ENCODE measurements around the gene SETD6.
"Not testable (repeated sequence)": the region's sequence is repeated elsewhere in the genome, so short reads cannot be mapped to it uniquely, and the experiment has no call there.

Gene SETD6

GRCh38 chr16:58515125-58515870, at the start of gene SETD6:
SETD6 (plus strand) TSS chr16:58515517; CDS start chr16:58515538, 21 bp downstream.
- DNase-seq (ENCODE audit: low read depth): peak; percentile 65

DNA sequence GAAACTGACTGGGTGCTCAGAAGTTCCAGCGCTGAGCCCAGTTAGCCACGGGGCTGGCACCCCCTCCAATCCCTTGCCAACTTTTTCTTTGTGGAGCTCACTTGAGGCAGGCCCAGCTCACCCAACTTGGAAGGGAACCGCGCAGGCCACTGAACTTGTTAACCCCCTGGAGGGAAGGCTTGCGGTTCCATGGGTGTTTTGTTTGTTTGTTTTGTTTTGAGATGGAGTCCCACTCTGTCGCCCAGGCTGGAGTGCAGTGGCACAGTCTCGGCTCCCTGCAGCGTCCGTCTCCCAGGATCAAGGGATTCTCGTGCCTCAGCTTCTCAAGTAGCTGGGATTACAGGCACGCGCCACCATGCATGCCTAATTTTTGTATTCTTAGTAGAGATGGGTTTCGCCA, 49.5 kb upstream of the SETD6 start:
- DNase-seq (ENCODE audit: low read depth): no peak

DNA sequence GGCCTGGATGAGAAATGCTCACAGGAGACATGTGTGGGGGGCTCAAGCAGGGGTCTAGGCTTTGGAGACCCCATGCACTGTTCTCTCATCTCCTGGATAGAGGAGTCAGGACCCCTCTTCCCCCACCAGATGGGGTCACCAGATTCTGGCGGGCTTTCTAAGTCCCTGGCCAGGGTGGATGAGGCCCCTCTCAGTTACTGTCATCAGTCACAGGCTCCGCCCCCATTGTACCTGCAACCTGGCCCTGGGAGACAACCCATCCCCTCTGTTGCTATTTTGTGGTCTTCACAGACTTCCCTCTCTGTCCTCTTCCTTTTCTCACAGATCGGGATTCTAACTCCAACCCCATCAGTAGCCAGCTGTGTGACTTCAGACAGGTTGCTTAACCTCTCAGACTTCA, 48.9 kb upstream of the SETD6 start:
- no peak for DNase-seq (ENCODE audit: low read depth)

DNA sequence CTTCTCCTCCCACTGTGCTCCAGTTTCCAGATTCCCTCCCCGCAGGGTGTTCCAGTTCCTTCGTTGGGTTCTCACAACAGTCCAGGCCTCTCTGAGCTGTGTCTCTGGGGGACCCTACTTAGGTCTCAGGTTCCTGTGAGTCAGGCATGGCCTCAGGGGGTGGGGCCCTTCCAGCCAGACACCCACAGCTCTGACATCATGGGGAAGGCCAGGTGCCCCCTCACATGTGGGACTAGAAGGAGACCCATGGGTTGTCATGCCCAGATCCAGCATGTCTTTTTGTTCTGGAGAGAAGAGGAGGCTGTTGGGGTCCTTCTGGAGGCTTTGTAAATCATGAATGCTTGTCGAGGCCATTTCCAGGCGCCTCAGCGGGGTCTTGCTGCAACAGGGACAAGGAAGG, 47.4 kb upstream of the SETD6 start:
- DNase-seq (ENCODE audit: low read depth): no peak

- DNase-seq (ENCODE audit: low read depth): no peak
Measured at GRCh38 chr16:58471209-58471975, 43.9 kb upstream of the SETD6 start.

- DNase-seq (ENCODE audit: low read depth): no peak
Measured at GRCh38 chr16:58472266-58472665, 43.1 kb upstream of the SETD6 start.

DNA sequence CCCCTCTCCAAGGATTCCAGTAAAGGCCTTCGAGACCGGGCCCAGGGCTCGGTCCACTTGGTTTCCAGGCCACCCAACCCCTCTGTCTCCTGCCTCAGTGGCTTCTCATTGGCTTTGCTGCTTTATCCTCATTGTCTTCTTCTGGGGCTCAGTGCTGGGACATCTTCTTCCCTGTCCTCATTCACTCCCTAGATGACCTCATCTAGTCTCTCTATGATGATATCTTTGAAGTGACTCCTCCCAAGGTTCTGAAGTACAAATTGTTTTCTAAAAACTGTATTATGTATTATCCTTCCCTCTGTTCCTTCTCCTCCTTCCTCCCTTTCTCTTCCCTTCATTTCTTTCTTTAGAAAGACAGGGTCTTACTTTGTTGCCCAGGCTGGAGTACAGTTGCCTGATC, 42.5 kb upstream of the SETD6 start:
- DNase-seq (ENCODE audit: low read depth): no peak

DNA sequence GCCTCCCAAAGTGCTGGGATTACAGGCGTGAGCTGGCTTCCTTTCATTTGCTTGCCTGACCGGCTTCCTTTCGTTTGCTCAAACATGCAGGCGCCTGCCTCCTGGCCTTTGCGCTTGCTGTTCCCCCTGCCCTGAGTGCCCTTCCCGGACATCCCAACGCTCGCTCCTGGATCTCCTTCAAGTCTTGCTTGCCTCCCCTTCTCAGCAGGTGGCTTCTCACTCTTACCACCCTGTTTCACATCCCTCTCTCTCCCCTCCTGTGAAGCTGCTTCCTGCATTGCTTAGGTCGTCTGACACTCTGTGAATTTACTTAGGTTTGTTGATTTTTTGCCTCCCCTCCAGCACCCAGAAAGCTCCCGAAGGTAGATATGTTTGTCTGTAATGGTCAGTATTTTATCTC, 41.0 kb upstream of the SETD6 start:
- no peak for DNase-seq (ENCODE audit: low read depth)

DNA sequence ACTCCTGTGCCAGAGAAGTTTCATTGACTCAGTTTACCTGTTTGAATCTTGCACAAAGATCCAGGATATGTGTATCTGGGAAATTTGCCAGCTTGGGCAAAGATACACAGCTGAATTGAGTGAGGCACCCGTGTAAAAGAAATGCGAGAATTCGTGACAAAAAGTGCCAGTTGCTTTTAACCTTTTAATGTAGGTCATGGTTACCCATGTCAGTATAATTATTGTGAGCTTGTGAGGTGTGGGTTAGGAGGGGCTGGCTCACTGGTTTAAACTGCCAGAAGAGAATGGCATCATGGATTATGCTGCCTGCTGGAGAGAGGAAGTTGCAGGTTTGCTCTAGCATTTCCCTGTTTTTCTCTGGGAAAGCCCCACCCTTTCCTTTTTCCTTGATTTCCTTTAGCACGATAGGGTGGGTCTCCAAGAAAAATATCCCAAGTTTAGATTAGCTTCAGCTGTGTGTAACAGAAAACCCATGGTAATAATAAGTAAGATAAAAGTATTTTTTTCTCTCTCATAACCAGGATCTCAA, 40.2 kb upstream of the SETD6 start:
- DNase-seq (ENCODE audit: low read depth): no peak

GRCh38 chr16:58476791-58477190, 38.5 kb upstream of the SETD6 start:
- DNase-seq (ENCODE audit: low read depth): no peak

DNA sequence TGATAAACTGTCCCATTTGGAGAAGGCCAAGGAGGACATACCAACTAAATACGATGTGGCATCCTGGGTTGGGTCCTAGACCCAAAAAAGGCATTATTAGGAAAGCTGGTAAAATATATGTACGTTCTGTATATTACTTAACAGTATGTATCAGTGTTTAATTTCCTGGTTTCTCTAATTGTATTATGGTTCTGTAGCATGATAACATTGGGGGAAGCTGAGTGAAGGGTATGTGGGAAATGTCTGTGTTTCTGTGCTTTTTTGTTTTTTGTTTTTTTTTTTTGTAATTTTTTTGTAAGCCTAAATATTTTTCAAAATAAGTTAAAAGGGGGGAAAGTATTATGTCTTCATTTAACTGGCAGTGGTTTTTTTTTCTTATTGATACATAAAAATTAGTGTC, 36.9 kb upstream of the SETD6 start:
- DNase-seq (ENCODE audit: low read depth): no peak

DNA sequence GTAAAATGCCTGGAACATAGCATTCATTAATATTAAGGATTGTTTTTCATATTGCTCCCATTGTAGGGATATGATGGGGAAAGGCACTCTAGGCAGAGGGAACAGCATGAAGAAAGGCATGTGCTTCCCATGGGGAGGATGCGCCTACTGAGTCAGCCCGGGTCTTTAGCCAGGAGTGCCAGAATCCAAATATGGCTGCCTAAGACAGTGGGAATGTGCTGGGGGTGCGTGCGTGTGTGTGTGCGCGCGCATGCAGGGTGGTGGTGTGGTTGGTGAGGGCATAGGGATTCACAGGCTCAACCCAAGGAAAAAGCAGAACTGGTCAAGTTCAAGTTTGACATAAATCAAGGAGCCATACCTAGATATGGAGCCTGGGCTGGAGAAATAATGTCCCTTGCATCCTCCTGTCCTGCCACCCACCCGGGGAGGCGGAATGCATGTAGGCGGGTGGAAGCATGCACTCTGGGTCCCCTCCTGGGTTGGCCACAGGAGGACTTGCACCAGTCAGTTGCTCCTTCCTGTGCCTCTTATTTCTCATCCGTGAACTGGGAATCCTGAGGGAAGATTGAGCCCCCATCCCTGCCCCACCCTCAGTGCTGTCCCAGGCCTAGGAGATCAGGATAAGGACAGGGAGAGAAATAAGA, 34.0 kb upstream of the SETD6 start:
- no peak for DNase-seq (ENCODE audit: low read depth)

- no peak for DNase-seq (ENCODE audit: low read depth)
Measured at GRCh38 chr16:58481931-58482330, 33.4 kb upstream of the SETD6 start.

- DNase-seq (ENCODE audit: low read depth): no peak
Measured at GRCh38 chr16:58485184-58485887, 30.0 kb upstream of the SETD6 start.

DNA sequence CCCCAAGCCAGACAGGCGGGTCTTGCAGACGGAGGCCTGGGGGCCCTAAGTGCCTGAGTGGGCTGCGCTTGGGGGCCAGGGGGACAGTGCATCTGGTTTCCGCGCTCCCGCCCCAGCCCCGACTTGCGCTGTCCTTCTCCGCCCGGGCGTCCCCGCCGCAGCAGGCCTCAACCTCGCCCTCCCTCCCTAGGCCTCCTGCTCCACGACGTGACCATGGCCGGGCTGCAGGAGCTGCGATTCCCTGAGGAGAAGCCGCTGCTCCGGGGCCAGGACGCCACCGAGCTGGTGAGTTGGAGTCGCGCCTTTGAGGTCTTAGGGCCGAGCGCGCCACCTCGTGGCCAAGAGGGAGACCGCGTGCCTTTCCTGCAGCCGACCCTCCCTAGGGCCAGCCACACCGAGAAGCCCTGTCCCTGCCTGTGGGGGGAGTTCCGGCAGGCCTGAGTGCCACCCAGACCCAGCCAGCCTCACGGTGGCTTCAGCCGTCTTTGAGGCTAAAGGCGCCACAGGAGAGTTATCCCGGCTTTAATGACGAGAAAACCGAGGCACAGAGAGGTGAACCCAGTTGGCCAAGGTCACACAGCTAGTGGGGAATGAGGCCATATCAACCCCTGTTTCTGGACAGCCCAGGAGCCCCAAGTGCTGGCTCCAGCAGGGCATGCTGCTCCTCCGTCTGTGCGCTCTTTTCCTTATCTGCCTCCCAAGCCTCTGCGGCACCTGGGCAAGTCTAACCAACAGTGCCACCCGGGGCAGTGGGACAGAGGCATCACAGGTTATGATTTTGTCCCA, 27.6 kb upstream of the SETD6 start:
- peak; percentile 52 for DNase-seq (ENCODE audit: low read depth)

DNA sequence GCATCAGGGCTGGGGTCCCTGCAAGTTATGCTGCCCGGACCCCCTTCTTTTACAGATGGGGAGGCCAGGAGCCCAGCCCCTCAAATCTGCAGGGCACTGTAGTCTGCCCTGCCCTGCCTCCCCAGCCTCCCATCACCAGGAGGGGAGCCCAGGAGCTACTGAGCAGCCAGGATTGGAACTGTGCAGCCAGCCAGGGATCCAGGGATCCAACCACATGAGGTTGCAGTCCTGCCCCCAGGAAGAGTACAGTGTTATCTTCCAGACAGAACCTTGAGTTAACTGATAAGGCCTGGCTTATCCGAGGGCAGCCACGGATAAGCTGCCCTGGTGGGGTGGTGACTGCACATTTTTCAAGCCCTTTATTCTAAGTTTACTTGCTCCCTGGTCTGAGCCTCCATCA, 26.8 kb upstream of the SETD6 start:
- DNase-seq (ENCODE audit: low read depth): no peak

DNA sequence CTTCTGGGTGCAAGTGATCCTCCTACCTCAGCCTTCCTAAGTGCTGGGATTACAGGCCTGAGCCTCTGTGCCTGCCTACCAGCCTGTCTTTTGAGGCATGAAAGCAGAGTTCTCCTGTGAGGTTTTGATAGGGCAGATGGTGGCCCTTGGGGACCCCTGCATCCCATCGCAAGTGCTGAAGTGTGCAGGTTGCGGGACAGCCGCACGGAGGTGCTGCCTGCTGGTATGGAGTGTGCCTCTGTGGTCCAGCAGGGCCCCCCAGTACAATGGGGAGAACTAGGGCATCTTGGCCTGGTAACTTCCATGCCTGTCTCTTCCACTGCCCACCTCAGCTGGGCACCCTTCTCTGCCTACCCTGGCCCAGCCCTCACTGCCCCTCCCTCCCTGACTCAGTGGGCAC, 25.3 kb upstream of the SETD6 start:
- no peak for DNase-seq (ENCODE audit: low read depth)

- not testable (repeated sequence) for DNase-seq (ENCODE audit: low read depth)
Measured at GRCh38 chr16:58490539-58490938, 24.8 kb upstream of the SETD6 start.

- DNase-seq (ENCODE audit: low read depth): no peak
Measured at GRCh38 chr16:58492066-58492465, 23.3 kb upstream of the SETD6 start.

GRCh38 chr16:58492735-58493134, 22.6 kb upstream of the SETD6 start:
- DNase-seq (ENCODE audit: low read depth): no peak

DNA sequence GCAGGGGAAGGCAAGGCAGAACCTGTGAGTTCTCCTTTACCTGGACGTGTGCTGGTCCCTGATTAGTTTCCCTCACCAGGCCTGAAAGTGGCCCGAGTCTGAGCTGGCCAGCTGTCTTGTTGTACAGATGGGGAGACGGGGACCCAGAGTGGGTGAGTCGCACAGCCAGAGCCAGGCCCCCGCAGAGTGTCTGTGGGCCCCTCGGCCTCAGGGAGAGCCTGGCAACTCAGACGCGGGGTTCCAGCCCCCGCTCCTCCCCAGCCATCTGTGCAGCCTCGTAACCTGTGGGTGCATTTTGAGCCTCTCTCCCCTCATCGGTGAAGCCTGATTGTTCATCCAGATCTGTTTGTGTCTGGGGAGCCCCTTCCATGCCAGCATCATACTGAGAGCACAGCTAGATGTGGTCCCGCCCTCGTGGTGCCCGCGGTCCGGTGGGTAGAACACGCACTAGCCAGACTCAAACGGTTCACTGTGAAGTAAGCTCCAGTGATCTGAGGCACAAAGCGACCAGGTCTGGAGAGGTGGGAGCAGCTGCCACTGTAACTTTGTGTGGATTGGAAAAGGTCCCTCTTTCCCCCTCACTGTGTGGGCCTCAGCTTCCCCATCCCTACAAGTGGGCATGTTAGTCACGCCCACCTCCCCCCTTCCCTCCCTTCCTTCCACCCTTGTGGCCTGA, 21.4 kb upstream of the SETD6 start:
- no peak for DNase-seq (ENCODE audit: low read depth)

Measured in stimulated activated CD8-positive, alpha-beta memory T cell treated with anti-CD3 and anti-CD28 coated beads, Interleukin-15, amount 100 ng/mL, for 24 hours (primary cell).